Measurements from ENCODE around the gene RNF213.

The RNF213 gene

DNA sequence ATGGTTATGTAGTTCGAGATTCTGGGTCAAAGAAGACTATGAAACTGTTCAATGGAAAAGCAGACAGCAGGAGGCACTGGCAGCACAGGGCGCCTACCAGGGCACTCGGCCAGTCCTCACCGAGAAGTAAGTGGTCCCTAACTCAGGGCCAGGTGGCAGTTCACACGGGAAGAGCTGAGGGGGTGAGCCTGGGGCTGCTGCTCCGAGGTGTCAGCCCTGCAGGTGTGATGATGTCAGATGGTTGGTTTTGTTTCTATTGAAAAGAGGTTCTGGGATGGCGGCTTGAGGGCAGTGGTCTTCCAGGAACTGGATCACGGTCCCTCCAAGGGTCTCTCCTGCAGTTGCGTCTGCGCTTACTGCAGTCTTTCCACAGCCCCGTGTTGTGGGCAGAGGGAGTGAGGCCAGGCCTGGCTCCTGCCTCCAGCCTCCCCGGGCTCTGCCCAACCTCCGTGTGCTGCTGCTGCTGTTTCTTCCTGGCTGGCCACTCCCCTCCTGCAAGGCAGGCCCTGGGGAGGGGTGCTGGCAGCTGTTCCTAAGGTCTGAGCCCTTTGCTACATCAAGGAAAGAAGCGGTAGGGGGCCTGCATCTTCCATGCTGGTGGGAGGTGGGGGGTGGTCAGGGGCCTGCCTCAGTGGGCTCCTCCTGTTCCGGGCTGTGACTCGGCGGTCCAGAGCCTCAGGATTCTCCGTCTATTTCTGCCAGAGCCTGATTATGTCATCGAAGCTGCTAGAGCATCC, 22.6 kb downstream of the RNF213 start:
- peak overlapping the region; percentile 3 for H4K8ac ChIP-seq (ENCODE audit: low read length)
- no peak overlapping the region for H3K14ac ChIP-seq (ENCODE audit: low read length in 2 of 2)
- H3K4ac ChIP-seq (ENCODE audit: low read depth in 1 of 2, low read length in 2 of 2): no peak overlapping the region
- H3K4me3 ChIP-seq (ENCODE audit: insufficient read depth in 1 of 2, low read depth in 1 of 2, low read length in 2 of 2): no peak overlapping the region
- H3K27me3 ChIP-seq (ENCODE audit: control insufficient read depth in 1 of 2, insufficient read depth in 1 of 2, low read length in 2 of 2): no peaks in the 10 kb centered on the region
- peaks cover 51 to 61% of the 10 kb centered on the region in 2 experiments for H3K36me3 ChIP-seq (ENCODE audit: control insufficient read depth in 1 of 2, insufficient read depth in 2 of 2, low read depth in 1 of 2, low read length in 2 of 2)
- no peak overlapping the region for H2BK15ac ChIP-seq (ENCODE audit: low read depth, poor library complexity, severe bottlenecking)
- no peak overlapping the region for H3K18ac ChIP-seq (ENCODE audit: low read depth in 1 of 2, low read length in 2 of 2)
- H3K4me1 ChIP-seq (ENCODE audit: control insufficient read depth, insufficient read depth, low read depth, low read length): peaks cover 21% of the 10 kb centered on the region
- no peak for DNase-seq
- no peak overlapping the region for H2AFZ ChIP-seq (ENCODE audit: low read depth, low read length)
- H3K79me1 ChIP-seq (replicated peaks; ENCODE audit: low read length, poor library complexity, severe bottlenecking): peaks cover 34% of the 10 kb centered on the region
- H2BK12ac ChIP-seq (ENCODE audit: low read length in 2 of 2): no peak overlapping the region
- peak overlapping the region; percentile 30 for H4K91ac ChIP-seq (ENCODE audit: low read length)
- H2BK5ac ChIP-seq (ENCODE audit: low read depth, low read length, poor library complexity, severe bottlenecking): no peak overlapping the region
- no peak overlapping the region for H2AK5ac ChIP-seq (ENCODE audit: low read length, severe bottlenecking)
- H3K27ac ChIP-seq (ENCODE audit: low read length, poor library complexity, severe bottlenecking): no peak overlapping the region
- H2BK120ac ChIP-seq (ENCODE audit: low read depth, low read length): no peak overlapping the region
- no peaks in the 10 kb centered on the region for H3K9me3 ChIP-seq (ENCODE audit: control insufficient read depth, low read length)
- no peak overlapping the region for H3K23ac ChIP-seq (ENCODE audit: low read length in 2 of 2)
- WGBS: 84% methylated on average over 17 of the region's 19 CpGs
- no peak overlapping the region for H3K9ac ChIP-seq (ENCODE audit: low read length)
- no peak overlapping the region for H3K4me2 ChIP-seq (ENCODE audit: low read length, poor library complexity, severe bottlenecking)

DNA sequence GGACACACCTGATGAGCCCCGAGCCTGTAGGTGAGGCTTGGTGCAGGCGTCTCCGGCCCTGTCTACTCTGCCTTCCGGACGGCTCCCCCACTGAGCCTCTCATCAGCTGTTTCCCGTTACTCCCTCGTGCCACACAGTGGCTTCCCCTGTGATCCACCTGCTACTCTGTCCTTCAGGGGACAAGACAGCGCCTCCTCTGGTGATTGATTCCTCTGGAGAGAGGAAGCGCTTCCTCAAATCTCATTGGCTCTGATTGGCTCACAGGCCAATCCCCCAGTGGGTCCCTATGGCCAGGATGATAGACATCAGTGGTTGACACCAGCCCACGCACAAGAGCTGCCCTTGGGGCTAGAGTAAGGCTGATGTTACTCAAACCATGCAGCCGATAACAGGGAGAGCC, 24.0 kb downstream of the RNF213 start:
- Histone ChIP-seq H3K27ac (ENCODE audit: low read length, poor library complexity, severe bottlenecking) (no peak overlapping the region), H3K4me1 (ENCODE audit: control insufficient read depth, insufficient read depth, low read depth, low read length) (peaks cover 12% of the 10 kb centered on the region), H3K4me2 (ENCODE audit: low read length, poor library complexity, severe bottlenecking) (no peak overlapping the region), H4K8ac (ENCODE audit: low read length) (no peak overlapping the region), H3K4me3 (ENCODE audit: insufficient read depth in 1 of 2, low read depth in 1 of 2, low read length in 2 of 2) (no peak overlapping the region), H3K79me1 (replicated peaks; ENCODE audit: low read length, poor library complexity, severe bottlenecking) (peaks cover 35% of the 10 kb centered on the region), H3K36me3 (ENCODE audit: control insufficient read depth in 1 of 2, insufficient read depth in 2 of 2, low read depth in 1 of 2, low read length in 2 of 2) (peaks cover 57 to 66% of the 10 kb centered on the region in 2 experiments), H3K14ac (ENCODE audit: low read length in 2 of 2) (no peak overlapping the region), H2BK12ac (ENCODE audit: low read length in 2 of 2) (no peak overlapping the region), H2BK5ac (ENCODE audit: low read depth, low read length, poor library complexity, severe bottlenecking) (no peak overlapping the region), H3K23ac (ENCODE audit: low read length in 2 of 2) (no peak overlapping the region), H2BK120ac (ENCODE audit: low read depth, low read length) (no peak overlapping the region), H3K9ac (ENCODE audit: low read length) (no peak overlapping the region), H3K9me3 (ENCODE audit: control insufficient read depth, low read length) (no peaks in the 10 kb centered on the region), H2AK5ac (ENCODE audit: low read length, severe bottlenecking) (no peak overlapping the region), H3K18ac (ENCODE audit: low read depth in 1 of 2, low read length in 2 of 2) (no peak overlapping the region), H3K27me3 (ENCODE audit: control insufficient read depth in 1 of 2, insufficient read depth in 1 of 2, low read length in 2 of 2) (no peaks in the 10 kb centered on the region), H3K4ac (ENCODE audit: low read depth in 1 of 2, low read length in 2 of 2) (no peak overlapping the region), H2BK15ac (ENCODE audit: low read depth, poor library complexity, severe bottlenecking) (no peak overlapping the region), H2AFZ (ENCODE audit: low read depth, low read length) (no peak overlapping the region), H4K91ac (ENCODE audit: low read length) (no peak overlapping the region)
- no peak for DNase-seq
- 86% methylated on average over 11 of the region's 11 CpGs for WGBS

DNA sequence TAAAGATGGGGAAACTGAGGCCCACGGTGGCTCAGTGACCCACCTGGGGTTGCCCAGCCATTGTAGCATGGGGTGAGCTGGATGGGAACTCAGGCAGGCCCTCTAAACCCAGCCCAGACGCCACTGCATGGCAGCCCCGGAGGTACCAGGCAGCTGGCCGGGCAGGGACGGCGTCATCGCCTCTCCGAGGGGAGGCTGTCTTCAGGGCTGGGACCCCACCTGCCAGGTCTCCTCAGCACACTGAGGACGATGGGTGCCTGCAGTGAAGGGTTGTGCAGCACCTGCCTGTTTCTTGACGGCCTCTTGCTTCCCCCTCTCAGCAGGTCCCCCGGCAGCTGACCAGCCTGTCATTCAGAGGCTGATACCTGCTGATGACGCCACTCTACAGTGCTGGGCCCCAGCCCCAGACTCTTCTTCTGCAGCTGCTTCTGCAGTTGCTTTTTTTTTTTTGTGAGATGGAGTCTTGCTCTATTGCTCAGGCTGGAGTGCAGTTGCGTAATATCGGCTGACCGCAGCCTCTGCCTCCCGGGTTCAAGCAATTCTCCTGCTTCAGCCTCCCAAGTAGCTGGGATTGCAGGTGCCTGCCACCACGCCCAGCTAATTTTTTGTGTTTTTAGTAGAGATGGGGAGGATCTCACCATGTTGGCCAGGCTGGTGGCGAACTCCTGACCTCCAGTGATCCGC, 24.7 kb downstream of the RNF213 start:
- no peak overlapping the region for H3K23ac ChIP-seq (ENCODE audit: low read length in 2 of 2)
- H2BK15ac ChIP-seq (ENCODE audit: low read depth, poor library complexity, severe bottlenecking): no peak overlapping the region
- DNase-seq: no peak
- no peak overlapping the region for H2AK5ac ChIP-seq (ENCODE audit: low read length, severe bottlenecking)
- H3K4me3 ChIP-seq (ENCODE audit: insufficient read depth in 1 of 2, low read depth in 1 of 2, low read length in 2 of 2): no peak overlapping the region
- no peak overlapping the region for H3K27ac ChIP-seq (ENCODE audit: low read length, poor library complexity, severe bottlenecking)
- H4K8ac ChIP-seq (ENCODE audit: low read length): no peak overlapping the region
- WGBS: 97% methylated on average over 19 of the region's 19 CpGs
- peaks cover 64 to 69% of the 10 kb centered on the region in 2 experiments for H3K36me3 ChIP-seq (ENCODE audit: control insufficient read depth in 1 of 2, insufficient read depth in 2 of 2, low read depth in 1 of 2, low read length in 2 of 2)
- no peak overlapping the region for H2AFZ ChIP-seq (ENCODE audit: low read depth, low read length)
- no peaks in the 10 kb centered on the region for H3K27me3 ChIP-seq (ENCODE audit: control insufficient read depth in 1 of 2, insufficient read depth in 1 of 2, low read length in 2 of 2)
- no peak overlapping the region for H3K9ac ChIP-seq (ENCODE audit: low read length)
- H2BK12ac ChIP-seq (ENCODE audit: low read length in 2 of 2): no peak overlapping the region
- no peak overlapping the region for H3K18ac ChIP-seq (ENCODE audit: low read depth in 1 of 2, low read length in 2 of 2)
- no peak overlapping the region for H3K4me2 ChIP-seq (ENCODE audit: low read length, poor library complexity, severe bottlenecking)
- H2BK5ac ChIP-seq (ENCODE audit: low read depth, low read length, poor library complexity, severe bottlenecking): no peak overlapping the region
- H3K4me1 ChIP-seq (ENCODE audit: control insufficient read depth, insufficient read depth, low read depth, low read length): peaks cover 8% of the 10 kb centered on the region
- H3K14ac ChIP-seq (ENCODE audit: low read length in 2 of 2): no peak overlapping the region
- H4K91ac ChIP-seq (ENCODE audit: low read length): no peak overlapping the region
- no peaks in the 10 kb centered on the region for H3K9me3 ChIP-seq (ENCODE audit: control insufficient read depth, low read length)
- H2BK120ac ChIP-seq (ENCODE audit: low read depth, low read length): no peak overlapping the region
- no peak overlapping the region for H3K4ac ChIP-seq (ENCODE audit: low read depth in 1 of 2, low read length in 2 of 2)
- peaks cover 35% of the 10 kb centered on the region for H3K79me1 ChIP-seq (replicated peaks; ENCODE audit: low read length, poor library complexity, severe bottlenecking)

- Histone ChIP-seq H2BK120ac (ENCODE audit: low read depth, low read length) (no peak overlapping the region), H3K23ac (ENCODE audit: low read length in 2 of 2) (no peak overlapping the region), H3K9me3 (ENCODE audit: control insufficient read depth, low read length) (no peaks in the 10 kb centered on the region), H3K18ac (ENCODE audit: low read depth in 1 of 2, low read length in 2 of 2) (no peak overlapping the region), H3K4me1 (ENCODE audit: control insufficient read depth, insufficient read depth, low read depth, low read length) (peaks cover 8% of the 10 kb centered on the region), H2BK12ac (ENCODE audit: low read length in 2 of 2) (no peak overlapping the region), H3K36me3 (ENCODE audit: control insufficient read depth in 1 of 2, insufficient read depth in 2 of 2, low read depth in 1 of 2, low read length in 2 of 2) (peaks cover 68 to 69% of the 10 kb centered on the region in 2 experiments), H3K4me2 (ENCODE audit: low read length, poor library complexity, severe bottlenecking) (no peak overlapping the region), H4K8ac (ENCODE audit: low read length) (no peak overlapping the region), H3K14ac (ENCODE audit: low read length in 2 of 2) (no peak overlapping the region), H2BK5ac (ENCODE audit: low read depth, low read length, poor library complexity, severe bottlenecking) (no peak overlapping the region), H2AFZ (ENCODE audit: low read depth, low read length) (no peak overlapping the region), H3K27ac (ENCODE audit: low read length, poor library complexity, severe bottlenecking) (no peak overlapping the region), H3K4ac (ENCODE audit: low read depth in 1 of 2, low read length in 2 of 2) (no peak overlapping the region), H2BK15ac (ENCODE audit: low read depth, poor library complexity, severe bottlenecking) (no peak overlapping the region), H3K79me1 (replicated peaks; ENCODE audit: low read length, poor library complexity, severe bottlenecking) (peaks cover 28% of the 10 kb centered on the region), H4K91ac (ENCODE audit: low read length) (no peak overlapping the region), H3K9ac (ENCODE audit: low read length) (no peak overlapping the region), H2AK5ac (ENCODE audit: low read length, severe bottlenecking) (no peak overlapping the region), H3K4me3 (ENCODE audit: insufficient read depth in 1 of 2, low read depth in 1 of 2, low read length in 2 of 2) (no peak overlapping the region), H3K27me3 (ENCODE audit: control insufficient read depth in 1 of 2, insufficient read depth in 1 of 2, low read length in 2 of 2) (no peaks in the 10 kb centered on the region)
- no peak for DNase-seq
- WGBS: 94% methylated on average over 3 of the region's 5 CpGs
Observed at GRCh38 chr17:80286638-80286960, 25.9 kb downstream of the RNF213 start.
